GM12875 (cell line): ENCODE measurements around the gene PCK1.

Experiments used
- H3K4me3 ChIP-seq: one replicate; pipeline ENCODE4 v1.5.1; 2011; ENCODE audit warnings: low read depth, low read length, control low read depth
- TF ChIP-seq, protein P1 (sequence below): IDR thresholded peaks from 2 replicates; pipeline ENCODE4 v1.5.1; 2011; ENCODE audit warnings: low read depth, mild to moderate bottlenecking, control low read depth, inconsistent platforms, low read length, moderate library complexity, borderline replicate concordance; ENCODE audit not compliant: insufficient read depth

PCK1 gene

DNA sequence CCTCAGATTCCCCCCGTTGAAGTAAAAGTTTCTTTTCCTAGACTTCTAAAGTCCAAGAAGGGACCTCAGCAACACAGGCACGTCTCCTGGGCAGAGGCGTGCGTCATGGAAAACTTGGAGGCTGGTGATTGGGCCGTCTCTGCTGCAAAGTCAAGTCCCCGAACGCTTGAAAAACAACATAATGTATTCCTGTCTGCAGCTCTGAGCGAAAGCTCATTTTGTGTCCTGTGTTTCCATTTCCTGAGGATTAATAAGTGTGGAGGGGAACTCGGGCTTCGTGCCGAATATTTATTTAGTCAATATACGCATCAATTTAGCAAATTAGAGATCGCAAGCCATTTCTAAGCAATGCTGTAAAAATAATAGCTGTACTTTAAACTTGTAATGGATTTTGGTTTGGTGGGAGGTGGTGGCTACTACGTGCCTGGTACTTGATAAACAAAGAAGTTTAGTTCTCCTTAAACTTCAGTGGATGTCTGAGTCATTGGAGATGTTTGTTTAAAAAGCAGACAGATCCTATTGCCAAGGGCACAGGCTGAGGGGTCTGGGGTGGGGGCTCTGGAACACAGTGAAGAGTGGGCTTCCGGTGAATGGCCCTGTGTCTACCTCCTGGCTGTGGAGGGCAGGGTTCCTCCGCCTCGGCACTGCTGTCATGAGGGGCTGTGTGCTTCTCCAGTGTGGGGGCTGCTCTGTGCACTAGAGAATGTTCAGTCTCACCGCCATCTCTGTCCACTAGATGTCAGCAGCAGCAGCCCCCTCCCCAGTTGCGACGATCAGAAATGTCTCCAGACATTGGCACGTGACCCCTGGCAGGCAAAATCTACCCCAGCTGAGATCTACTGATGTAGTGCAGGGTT lies 21.8 kb downstream of the PCK1 start:
- TF ChIP-seq, protein P1, sequence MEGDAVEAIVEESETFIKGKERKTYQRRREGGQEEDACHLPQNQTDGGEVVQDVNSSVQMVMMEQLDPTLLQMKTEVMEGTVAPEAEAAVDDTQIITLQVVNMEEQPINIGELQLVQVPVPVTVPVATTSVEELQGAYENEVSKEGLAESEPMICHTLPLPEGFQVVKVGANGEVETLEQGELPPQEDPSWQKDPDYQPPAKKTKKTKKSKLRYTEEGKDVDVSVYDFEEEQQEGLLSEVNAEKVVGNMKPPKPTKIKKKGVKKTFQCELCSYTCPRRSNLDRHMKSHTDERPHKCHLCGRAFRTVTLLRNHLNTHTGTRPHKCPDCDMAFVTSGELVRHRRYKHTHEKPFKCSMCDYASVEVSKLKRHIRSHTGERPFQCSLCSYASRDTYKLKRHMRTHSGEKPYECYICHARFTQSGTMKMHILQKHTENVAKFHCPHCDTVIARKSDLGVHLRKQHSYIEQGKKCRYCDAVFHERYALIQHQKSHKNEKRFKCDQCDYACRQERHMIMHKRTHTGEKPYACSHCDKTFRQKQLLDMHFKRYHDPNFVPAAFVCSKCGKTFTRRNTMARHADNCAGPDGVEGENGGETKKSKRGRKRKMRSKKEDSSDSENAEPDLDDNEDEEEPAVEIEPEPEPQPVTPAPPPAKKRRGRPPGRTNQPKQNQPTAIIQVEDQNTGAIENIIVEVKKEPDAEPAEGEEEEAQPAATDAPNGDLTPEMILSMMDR, result peak; percentile 33; the same call in 1 of the 2 replicates
- no peak overlapping the region for H3K4me3 ChIP-seq

GRCh38 chr20:57583289-57584257 lies 22.7 kb downstream of the PCK1 start:
- H3K4me3 ChIP-seq, result no peak overlapping the region
- TF ChIP-seq, protein P1, result no peak

DNA sequence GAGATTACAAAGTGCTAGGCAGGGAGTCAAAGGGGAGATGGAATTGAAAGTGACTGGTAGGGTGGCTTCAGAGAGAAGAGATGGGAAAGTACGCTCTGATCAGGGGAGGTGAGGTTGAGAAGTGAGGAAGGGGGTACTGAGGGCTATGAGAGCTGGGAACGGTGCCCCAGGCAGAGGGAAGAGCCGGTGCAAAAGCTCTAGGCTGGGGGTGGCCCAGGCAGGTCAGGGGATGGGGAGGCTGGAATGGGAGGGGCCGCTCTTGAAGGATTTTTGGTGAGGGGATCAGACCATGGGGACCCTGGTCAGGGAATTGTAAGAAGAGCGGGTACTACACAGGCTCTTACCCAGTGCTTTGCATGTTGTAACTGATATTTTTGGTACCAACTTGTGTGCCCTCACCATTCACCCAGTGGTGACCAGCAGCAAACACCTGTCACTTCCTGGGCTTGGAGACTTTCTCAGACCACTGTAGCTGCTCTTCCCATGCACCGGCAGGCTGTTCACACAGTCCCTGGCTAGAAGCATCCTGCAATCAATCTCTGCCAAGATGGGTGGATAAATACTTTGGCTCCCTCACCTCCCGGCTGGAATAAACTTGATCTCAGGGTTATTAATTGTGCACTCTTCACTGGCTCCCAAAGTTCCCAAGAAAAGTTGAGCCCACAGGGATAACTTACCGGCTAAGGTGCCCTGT lies 24.0 kb downstream of the PCK1 start:
- TF ChIP-seq, protein P1, result no peak
- no peak overlapping the region for H3K4me3 ChIP-seq

DNA sequence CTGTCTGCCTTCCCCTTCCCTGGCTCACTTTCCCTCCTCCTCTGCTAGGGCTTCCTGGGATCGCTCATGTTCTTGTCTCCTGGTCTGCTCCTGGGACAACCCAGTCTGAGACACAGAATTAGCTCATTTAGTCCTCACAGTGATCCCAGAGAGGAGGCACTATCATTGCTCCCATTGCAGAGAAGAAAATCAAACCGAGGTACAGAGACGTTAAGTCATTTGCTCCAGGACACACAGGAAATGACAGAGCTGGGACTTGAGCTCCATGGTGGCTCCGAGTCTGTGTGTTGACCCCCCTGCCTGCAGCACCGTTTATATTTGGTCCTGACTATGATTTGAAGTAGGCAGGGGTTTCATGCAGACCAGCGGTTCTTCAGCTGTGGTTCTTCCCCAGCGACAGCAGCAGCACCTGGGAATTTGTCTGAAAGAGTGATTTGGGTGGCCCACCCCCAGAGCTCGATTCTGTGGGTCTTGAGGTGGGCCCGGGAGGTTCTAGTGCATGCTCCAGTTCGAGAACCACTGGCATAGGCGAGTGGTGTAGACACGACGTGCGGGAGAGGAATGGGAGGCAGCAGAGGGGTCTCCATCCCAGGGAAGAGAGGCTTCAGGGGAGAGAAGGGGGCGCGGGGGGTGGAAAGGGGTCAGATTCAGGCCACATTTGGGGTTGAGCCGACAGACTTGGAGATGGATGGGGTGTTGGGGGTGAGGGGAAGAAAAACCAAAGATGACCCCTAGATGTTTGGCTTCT lies 24.7 kb downstream of the PCK1 start:
- TF ChIP-seq, protein P1, result no peak
- H3K4me3 ChIP-seq, result no peak overlapping the region

- TF ChIP-seq, protein P1, result no peak
- H3K4me3 ChIP-seq, result no peak overlapping the region
These were observed 25.5 kb downstream of the PCK1 start for GRCh38 chr20:57586370-57586793.

GRCh38 chr20:57586943-57587277 lies 26.0 kb downstream of the PCK1 start:
- H3K4me3 ChIP-seq, result no peak overlapping the region
- TF ChIP-seq, protein P1, result no peak
